Spleen (tissue), 11 donors: ENCODE measurements around the gene IL17RD. TPM values are rescaled to one million over a fixed set of nuclear protein-coding genes. Genes with fewer than 3 reads are reported as not detected.
A peak's percentile ranks its signal among the peaks of the same experiment; 100 is the strongest.

Source experiments
- DNase-seq: peaks from one replicate; pipeline ENCODE4 v3.0.0-alpha.2; 2020
- H3K27ac ChIP-seq, 8 donors: fragments of 200-600 bp; sonication (generic) in 7 of 8; 1 replicate in 4 of 8; 2 replicates in 4 of 8; pipeline versions ENCODE4 v1.5.0 to v1.8.0; 2016 to 2021; ENCODE audit warnings: inconsistent platforms in 4 of 8, mild to moderate bottlenecking in 4 of 8, moderate library complexity in 1 of 8
- H3K27me3 ChIP-seq, 7 donors: fragments of 200-600 bp; sonication (generic) in 6 of 7; replicated peaks in 1 of 7; 1 replicate in 4 of 7; 2 replicates in 3 of 7; pipeline versions ENCODE4 v1.5.0 to v1.8.0; 2016 to 2021; ENCODE audit warnings: inconsistent platforms in 3 of 7, mild to moderate bottlenecking in 1 of 7
- H3K36me3 ChIP-seq, 6 donors: fragments of 200-600 bp; sonication (generic) in 5 of 6; 1 replicate in 4 of 6; 2 replicates in 2 of 6; pipeline versions ENCODE4 v1.5.0 to v1.8.0; 2016 to 2021; ENCODE audit warnings: inconsistent platforms in 2 of 6
- H3K4me1 ChIP-seq, 6 donors: fragments of 200-600 bp; sonication (generic) in 5 of 6; 1 replicate in 3 of 6; 2 replicates in 3 of 6; pipeline versions ENCODE4 v1.5.0 to v1.8.0; 2016 to 2021; ENCODE audit warnings: inconsistent platforms in 3 of 6
- H3K4me3 ChIP-seq, 8 donors: fragments of 200-600 bp; sonication (generic) in 7 of 8; 1 replicate in 4 of 8; 2 replicates in 4 of 8; pipeline versions ENCODE4 v1.5.0 to v1.8.0; 2016 to 2021; ENCODE audit warnings: inconsistent platforms in 4 of 8, mild to moderate bottlenecking in 4 of 8, moderate library complexity in 2 of 8
- H3K9me3 ChIP-seq, 8 donors: fragments of 200-600 bp; sonication (generic) in 7 of 8; 1 replicate in 4 of 8; 2 replicates in 4 of 8; pipeline versions ENCODE4 v1.5.0 to v1.8.0; 2016 to 2021; ENCODE audit warnings: inconsistent platforms in 4 of 8
- POLR2A ChIP-seq, 3 donors: fragments of 450-650 bp; IDR thresholded peaks; one replicate each; pipeline ENCODE4 v1.5.1; 2017; ENCODE audit warnings: antibody characterized with exemption in 3 of 3, mild to moderate bottlenecking in 1 of 3
- POLR2AphosphoS5 ChIP-seq, 3 donors: sonication (generic); formaldehyde crosslinking; IDR thresholded peaks; one replicate each; pipeline ENCODE4 v1.5.1; 2017; ENCODE audit warnings: antibody characterized with exemption in 3 of 3
- whole genome bisulfite sequencing, 5 donors: extraction: QIAGEN DNeasy Blood & Tissue Kit in 3 of 5; methylation state at CpG; one replicate each; pipeline versions ENCODE4 v1.1.5 to v1.1.7; 2013 to 2018; 5-methylcytosine and 5-hydroxymethylcytosine counted together
- intact Hi-C: fragments of 100-400 bp; cut with DNase I; formaldehyde crosslinking; loops from one replicate; pipeline ENCODE4 v1.15.0; 2023; ENCODE audit warnings: low total_unique reads
- polyA plus RNA-seq, 3 donors: library from polyadenylated mRNA; stranded (reverse); fragments of 200-250 nt; gene quantifications; one replicate each; pipeline ENCODE4 v1.2.1, GENCODE V29; 2013
- total RNA-seq, 7 donors: library from RNA; depleted of rRNA in 3 of 7; stranded (reverse); fragments of >200 nt in 3 of 7; fragmentation: NEBNext Ultra II Directional in 4 of 7; extraction: Animal tissue kit (Norgen Biotek cat#: 25700) in 4 of 7; gene quantifications; one replicate each; pipeline versions ENCODE4 v1.1.0 to v1.2.1, GENCODE V29; 2016 to 2021
- TF ChIP-seq, protein P1 (sequence below), 11 experiments: fragments of 200-600 bp in 7 of 11; fragments of 450-650 bp in 4 of 11; sonication (generic) in 4 of 11; IDR thresholded peaks in 8 of 11; conservative IDR thresholded peaks in 3 of 11; 1 replicate in 7 of 11; 2 replicates in 4 of 11; pipeline versions ENCODE4 v1.4.0 to v1.8.0; 2016 to 2021; ENCODE audit warnings: antibody characterized with exemption in 11 of 11, inconsistent platforms in 4 of 11, mild to moderate bottlenecking in 1 of 11
- donor health status: healthy with polysubstance abuse.
- donor health status: DM: no; HTN: no; CAD: no; lungs with moderate emphysema.
- donor health status: DM: no; HTN: no; CAD: no.
- donor health status: Bipolar disorder and iron deficiency.
- donor health status: healthy.
- donor health status: DM: no; HTN: no; CAD: no.
- donor health status: DM: yes; HTN: yes; CAD: no.

The IL17RD gene
- total and polyA plus RNA-seq, 10 donors, result 0.20 to 15.9 (median 2.8) TPM

DNA sequence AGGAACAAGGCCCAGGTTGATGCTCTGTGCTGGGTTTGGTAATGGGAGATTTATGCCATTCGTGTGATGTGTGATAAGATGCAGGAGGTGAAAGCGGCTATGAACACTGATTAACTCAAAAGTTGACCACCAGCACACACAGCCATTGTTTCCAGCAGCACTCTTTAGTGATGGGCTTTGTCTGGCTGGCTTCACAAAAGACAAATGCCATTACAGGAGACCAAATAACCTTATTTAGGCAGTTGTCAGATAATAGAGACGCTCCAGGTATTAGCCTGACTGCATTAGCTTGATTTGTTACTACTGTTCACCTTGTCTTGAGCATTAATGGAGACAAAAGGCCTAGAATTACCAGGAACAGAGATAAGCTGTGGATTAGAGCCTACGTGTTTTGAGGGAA lies 29.5 kb upstream of the IL17RD start:
- H3K4me3 ChIP-seq, result no peak overlapping the region
- no peaks in the 10 kb centered on the region for H3K36me3 ChIP-seq
- TF ChIP-seq, protein P1, sequence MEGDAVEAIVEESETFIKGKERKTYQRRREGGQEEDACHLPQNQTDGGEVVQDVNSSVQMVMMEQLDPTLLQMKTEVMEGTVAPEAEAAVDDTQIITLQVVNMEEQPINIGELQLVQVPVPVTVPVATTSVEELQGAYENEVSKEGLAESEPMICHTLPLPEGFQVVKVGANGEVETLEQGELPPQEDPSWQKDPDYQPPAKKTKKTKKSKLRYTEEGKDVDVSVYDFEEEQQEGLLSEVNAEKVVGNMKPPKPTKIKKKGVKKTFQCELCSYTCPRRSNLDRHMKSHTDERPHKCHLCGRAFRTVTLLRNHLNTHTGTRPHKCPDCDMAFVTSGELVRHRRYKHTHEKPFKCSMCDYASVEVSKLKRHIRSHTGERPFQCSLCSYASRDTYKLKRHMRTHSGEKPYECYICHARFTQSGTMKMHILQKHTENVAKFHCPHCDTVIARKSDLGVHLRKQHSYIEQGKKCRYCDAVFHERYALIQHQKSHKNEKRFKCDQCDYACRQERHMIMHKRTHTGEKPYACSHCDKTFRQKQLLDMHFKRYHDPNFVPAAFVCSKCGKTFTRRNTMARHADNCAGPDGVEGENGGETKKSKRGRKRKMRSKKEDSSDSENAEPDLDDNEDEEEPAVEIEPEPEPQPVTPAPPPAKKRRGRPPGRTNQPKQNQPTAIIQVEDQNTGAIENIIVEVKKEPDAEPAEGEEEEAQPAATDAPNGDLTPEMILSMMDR (IDR thresholded peaks at IDR 0.05 in 8 of 11, conservative IDR thresholded peaks at IDR 0.05 in 3 of 11), result no peak
- no peak for TF ChIP-seq POLR2A (IDR thresholded peaks at IDR 0.05)
- no peak for TF ChIP-seq POLR2AphosphoS5 (IDR thresholded peaks at IDR 0.05)
- no peak overlapping the region for H3K27ac ChIP-seq
- H3K4me1 ChIP-seq, result no peaks in the 10 kb centered on the region
- H3K9me3 ChIP-seq, result no peaks in the 10 kb centered on the region
- intact Hi-C loops, result no loop called here
- WGBS, 5 donors, result 88 to 95% (median 93%) methylated on average over 4 of the region's 4 CpGs
- no peak for DNase-seq
- H3K27me3 ChIP-seq, result no peaks in the 10 kb centered on the region

DNA sequence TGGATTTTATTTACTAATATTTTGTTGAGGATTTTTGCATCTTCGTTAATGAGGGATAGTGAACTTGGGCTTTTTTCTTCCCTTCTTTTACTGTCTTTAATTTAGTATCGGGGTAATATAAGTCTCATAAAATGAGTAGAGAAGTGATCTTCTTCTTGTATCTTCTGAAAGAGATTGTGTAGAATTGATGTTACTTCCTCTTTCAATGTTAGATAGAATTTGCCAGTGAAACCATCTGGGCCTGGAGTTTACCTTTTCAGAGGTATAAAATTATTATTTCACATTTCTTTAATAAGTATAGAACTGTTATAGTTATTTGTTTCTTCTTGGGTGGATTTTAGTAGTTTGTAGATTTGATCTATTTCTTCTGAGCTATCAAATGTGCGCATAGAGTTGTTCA lies 26.9 kb upstream of the IL17RD start:
- no peaks in the 10 kb centered on the region for H3K9me3 ChIP-seq
- 83 to 91% (median 84%) methylated on average over 3 of the region's 3 CpGs for WGBS, 5 donors
- no peaks in the 10 kb centered on the region for H3K27me3 ChIP-seq
- DNase-seq, result no peak
- no peaks in the 10 kb centered on the region for H3K4me1 ChIP-seq
- TF ChIP-seq POLR2AphosphoS5 (IDR thresholded peaks at IDR 0.05) (no peak), POLR2A (IDR thresholded peaks at IDR 0.05) (no peak)
- TF ChIP-seq, protein P1 (IDR thresholded peaks at IDR 0.05 in 8 of 11, conservative IDR thresholded peaks at IDR 0.05 in 3 of 11), result no peak
- no peak overlapping the region for H3K4me3 ChIP-seq
- H3K27ac ChIP-seq, result no peak overlapping the region
- H3K36me3 ChIP-seq, result no peaks in the 10 kb centered on the region
- intact Hi-C loops, result no loop called here

DNA sequence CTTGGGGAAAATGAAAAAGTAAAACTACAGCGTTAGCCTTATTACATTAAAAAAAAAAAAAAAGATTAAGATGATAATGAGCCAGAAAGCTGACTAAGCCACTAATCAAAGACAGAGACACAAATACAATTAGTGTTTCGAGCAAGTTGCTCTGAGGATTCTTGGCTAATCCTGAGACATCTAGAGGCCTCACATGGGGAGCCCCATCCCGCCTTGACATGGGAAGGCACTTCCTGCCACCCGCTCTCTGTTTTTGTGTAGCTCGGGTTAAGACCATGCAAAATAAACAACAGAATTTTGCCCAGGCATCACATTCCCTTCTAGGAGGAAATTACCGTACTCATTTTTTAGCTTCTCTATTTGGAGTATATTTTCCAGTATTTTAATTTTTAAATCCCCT lies 19.4 kb upstream of the IL17RD start:
- TF ChIP-seq POLR2AphosphoS5 (IDR thresholded peaks at IDR 0.05), result no peak
- no peak for TF ChIP-seq POLR2A (IDR thresholded peaks at IDR 0.05)
- TF ChIP-seq, protein P1 (IDR thresholded peaks at IDR 0.05 in 8 of 11, conservative IDR thresholded peaks at IDR 0.05 in 3 of 11), result no peak
- intact Hi-C loops, result no loop called here
- H3K27ac ChIP-seq, result no peak overlapping the region
- H3K27me3 ChIP-seq, result no peaks in the 10 kb centered on the region
- no peaks in the 10 kb centered on the region for H3K9me3 ChIP-seq
- H3K36me3 ChIP-seq, result no peaks in the 10 kb centered on the region
- WGBS, 5 donors, result 61 to 77% (median 67%) methylated on average over 6 of the region's 6 CpGs
- DNase-seq, result no peak
- H3K4me1 ChIP-seq, result no peaks in the 10 kb centered on the region
- H3K4me3 ChIP-seq, result no peak overlapping the region

DNA sequence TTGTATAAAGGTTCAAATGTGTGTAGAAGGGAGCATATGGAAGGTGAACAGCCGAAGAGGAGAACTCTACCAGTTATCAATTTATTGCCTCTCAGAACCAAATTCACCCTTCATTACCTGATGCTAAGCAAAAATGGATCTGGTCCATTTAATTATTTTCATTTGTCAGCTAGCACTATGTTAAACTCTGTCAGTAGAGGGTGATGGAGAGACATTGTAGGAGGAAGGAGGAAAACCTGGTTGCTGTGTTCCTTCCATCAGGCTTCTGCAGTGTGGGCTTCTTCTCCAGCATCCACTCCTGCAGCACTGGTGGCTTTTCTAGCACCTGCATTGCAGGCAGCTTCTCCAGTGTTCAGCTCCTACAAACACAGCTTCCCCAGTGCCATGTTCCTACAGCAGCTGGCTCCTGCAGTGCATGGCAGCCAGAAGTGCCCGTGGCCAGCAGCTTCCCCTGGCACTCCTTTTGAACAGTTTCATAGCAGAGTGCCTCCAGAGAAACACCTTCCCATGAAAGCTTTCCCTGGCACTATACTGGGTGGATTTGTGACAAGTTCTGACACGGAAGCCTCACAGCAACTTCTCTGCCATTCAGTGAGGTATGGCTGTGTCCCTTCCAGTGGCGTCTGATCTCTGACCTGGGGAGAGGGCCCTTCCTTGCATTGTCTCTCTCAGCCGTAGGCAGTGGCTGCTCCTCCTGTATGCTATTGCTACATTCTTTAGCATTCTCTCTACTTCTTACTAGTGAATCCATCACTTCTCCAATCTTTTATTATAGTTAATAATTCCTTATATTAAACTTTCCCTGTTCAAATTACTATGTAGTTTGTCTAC lies 14.6 kb upstream of the IL17RD start:
- intact Hi-C loops, result no loop called here
- 69 to 83% (median 79%) methylated on average over 5 of the region's 5 CpGs for WGBS, 5 donors
- H3K36me3 ChIP-seq, result no peaks in the 10 kb centered on the region
- no peaks in the 10 kb centered on the region for H3K27me3 ChIP-seq
- no peaks in the 10 kb centered on the region for H3K9me3 ChIP-seq
- no peak overlapping the region for H3K4me3 ChIP-seq
- peaks cover 0 to 5% (median 0%) of the 10 kb centered on the region in 6 donors for H3K4me1 ChIP-seq
- TF ChIP-seq POLR2AphosphoS5 (IDR thresholded peaks at IDR 0.05), result no peak
- TF ChIP-seq, protein P1 (IDR thresholded peaks at IDR 0.05 in 8 of 11, conservative IDR thresholded peaks at IDR 0.05 in 3 of 11), result peak in 2 of 11 experiments; percentile 22 to 23
- no peak for DNase-seq
- no peak overlapping the region for H3K27ac ChIP-seq
